Measurements from ENCODE around the gene TUT7. TPM values are rescaled to one million over a fixed set of nuclear protein-coding genes. Genes with fewer than 3 reads are reported as not detected.

The TUT7 gene
- total RNA-seq, 1 experiment from 2014 or later, result 24.5 TPM

DNA sequence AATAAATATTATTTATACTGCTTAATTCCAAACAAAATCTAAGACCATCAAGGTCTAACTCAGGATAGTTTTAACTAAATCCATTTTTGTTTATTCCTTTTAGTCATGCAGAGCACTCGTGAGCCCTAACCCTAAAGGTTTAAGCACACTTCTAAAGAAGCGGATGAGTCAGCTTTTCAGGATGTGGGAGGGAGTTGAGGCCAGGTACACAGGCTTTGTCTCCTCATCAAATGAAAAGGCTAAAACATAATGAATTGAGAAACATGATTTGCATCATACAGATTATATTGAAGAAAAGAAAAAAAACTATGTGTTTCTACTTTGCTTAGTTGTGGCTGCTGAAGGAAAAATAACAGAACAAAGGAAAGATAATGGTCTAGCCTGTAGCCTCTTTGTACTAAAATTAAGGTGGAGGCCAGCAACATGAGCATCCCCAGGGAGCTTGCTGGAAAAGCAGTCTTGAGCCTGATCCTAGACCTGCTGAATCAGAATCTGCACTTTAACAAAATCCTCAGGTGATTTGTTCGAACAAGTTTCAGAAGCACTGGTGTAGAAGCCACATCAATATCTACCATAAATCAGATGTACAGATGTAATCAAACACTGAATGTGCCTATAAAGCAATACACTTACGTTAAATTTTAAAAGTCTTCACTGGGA is 50.8 kb downstream of the TUT7 start:
- no peak for DNase-seq (ENCODE audit: low spot score)
- Mint-ChIP-seq H3K4me3 (no peak overlapping the region), H3K27ac (peak overlapping the region; percentile 86), H3K4me1 (peaks cover 22% of the 10 kb centered on the region), H3K27me3 (ENCODE audit: low read depth) (no peaks in the 10 kb centered on the region), H3K36me3 (peaks cover 40% of the 10 kb centered on the region), H3K9me3 (no peaks in the 10 kb centered on the region)
- ChIA-PET POLR2A (interaction anchor here (1.2 kb wide), 1 partner anchor 21 kb away, joined by 4 read pairs; the partner anchor contains the start of gene ISCA1), CTCF (no interaction called here)
- TF ChIP-seq NFE2L1 (CRISPR knock-in tag; IDR thresholded peaks at IDR 0.05), result peak; percentile 65; the same call in 1 of the 2 replicates
- no peak for TF ChIP-seq FOXJ3 (CRISPR knock-in tag; IDR thresholded peaks at IDR 0.05; ENCODE audit: borderline replicate concordance)
- peak; percentile 80 for ATAC-seq

DNA sequence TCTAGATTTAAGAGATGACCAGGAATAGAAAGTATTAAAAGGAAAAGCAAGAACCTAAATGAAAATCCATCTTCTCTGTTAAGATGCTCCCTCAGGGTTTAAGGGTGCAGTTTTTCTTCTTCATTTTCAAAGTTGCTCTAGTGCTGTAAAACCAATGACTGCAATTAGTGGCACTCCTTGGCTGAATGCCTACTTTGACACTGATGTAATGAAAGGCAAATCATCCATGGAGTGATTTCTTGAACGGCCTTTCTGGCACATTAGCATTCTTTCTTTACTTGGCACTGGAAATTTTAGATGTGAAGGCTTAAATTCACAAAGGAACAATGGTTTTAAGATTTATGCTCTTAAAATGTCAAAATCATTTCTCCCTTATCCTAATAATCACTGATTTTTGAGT is 52.5 kb downstream of the TUT7 start:
- DNase-seq (ENCODE audit: low spot score) (no peak), ATAC-seq (no peak)
- Mint-ChIP-seq H3K4me3 (no peak overlapping the region), H3K36me3 (peaks cover 32% of the 10 kb centered on the region), H3K27me3 (ENCODE audit: low read depth) (no peaks in the 10 kb centered on the region), H3K4me1 (peaks cover 22% of the 10 kb centered on the region), H3K27ac (no peak overlapping the region), H3K9me3 (no peaks in the 10 kb centered on the region)
- TF ChIP-seq GABPB1 (CRISPR knock-in tag; IDR thresholded peaks at IDR 0.05) (no peak), NFE2L1 (CRISPR knock-in tag; IDR thresholded peaks at IDR 0.05) (no peak), CREM (CRISPR knock-in tag; IDR thresholded peaks at IDR 0.05) (no peak), USF1 (CRISPR knock-in tag; IDR thresholded peaks at IDR 0.05) (no peak), NR2C2 (CRISPR knock-in tag; IDR thresholded peaks at IDR 0.05) (no peak), E2F4 (CRISPR knock-in tag; IDR thresholded peaks at IDR 0.05; ENCODE audit: borderline replicate concordance, low read depth) (no peak), HMGA2 (CRISPR knock-in tag; IDR thresholded peaks at IDR 0.05) (no peak), TCF7 (CRISPR knock-in tag; IDR thresholded peaks at IDR 0.05; ENCODE audit: low read depth) (no peak), MXD4 (CRISPR knock-in tag; IDR thresholded peaks at IDR 0.05; ENCODE audit: borderline replicate concordance) (no peak)
- TF ChIP-seq, protein P1, sequence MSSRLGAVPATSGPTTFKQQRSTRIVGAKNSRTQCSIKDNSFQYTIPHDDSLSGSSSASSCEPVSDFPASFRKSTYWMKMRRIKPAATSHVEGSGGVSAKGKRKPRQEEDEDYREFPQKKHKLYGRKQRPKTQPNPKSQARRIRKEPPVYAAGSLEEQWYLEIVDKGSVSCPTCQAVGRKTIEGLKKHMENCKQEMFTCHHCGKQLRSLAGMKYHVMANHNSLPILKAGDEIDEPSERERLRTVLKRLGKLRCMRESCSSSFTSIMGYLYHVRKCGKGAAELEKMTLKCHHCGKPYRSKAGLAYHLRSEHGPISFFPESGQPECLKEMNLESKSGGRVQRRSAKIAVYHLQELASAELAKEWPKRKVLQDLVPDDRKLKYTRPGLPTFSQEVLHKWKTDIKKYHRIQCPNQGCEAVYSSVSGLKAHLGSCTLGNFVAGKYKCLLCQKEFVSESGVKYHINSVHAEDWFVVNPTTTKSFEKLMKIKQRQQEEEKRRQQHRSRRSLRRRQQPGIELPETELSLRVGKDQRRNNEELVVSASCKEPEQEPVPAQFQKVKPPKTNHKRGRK (CRISPR knock-in tag; IDR thresholded peaks at IDR 0.05; ENCODE audit: borderline replicate concordance), result no peak
- TF ChIP-seq, protein P2, sequence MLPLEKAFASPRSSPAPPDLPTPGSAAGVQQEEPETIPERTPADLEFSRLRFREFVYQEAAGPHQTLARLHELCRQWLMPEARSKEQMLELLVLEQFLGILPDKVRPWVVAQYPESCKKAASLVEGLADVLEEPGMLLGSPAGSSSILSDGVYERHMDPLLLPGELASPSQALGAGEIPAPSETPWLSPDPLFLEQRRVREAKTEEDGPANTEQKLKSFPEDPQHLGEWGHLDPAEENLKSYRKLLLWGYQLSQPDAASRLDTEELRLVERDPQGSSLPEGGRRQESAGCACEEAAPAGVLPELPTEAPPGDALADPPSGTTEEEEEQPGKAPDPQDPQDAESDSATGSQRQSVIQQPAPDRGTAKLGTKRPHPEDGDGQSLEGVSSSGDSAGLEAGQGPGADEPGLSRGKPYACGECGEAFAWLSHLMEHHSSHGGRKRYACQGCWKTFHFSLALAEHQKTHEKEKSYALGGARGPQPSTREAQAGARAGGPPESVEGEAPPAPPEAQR (CRISPR knock-in tag; IDR thresholded peaks at IDR 0.05), result no peak
- TF ChIP-seq, protein P3, sequence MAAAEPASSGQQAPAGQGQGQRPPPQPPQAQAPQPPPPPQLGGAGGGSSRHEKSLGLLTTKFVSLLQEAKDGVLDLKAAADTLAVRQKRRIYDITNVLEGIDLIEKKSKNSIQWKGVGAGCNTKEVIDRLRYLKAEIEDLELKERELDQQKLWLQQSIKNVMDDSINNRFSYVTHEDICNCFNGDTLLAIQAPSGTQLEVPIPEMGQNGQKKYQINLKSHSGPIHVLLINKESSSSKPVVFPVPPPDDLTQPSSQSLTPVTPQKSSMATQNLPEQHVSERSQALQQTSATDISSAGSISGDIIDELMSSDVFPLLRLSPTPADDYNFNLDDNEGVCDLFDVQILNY (CRISPR knock-in tag; IDR thresholded peaks at IDR 0.05), result no peak
- TF ChIP-seq, protein P4, sequence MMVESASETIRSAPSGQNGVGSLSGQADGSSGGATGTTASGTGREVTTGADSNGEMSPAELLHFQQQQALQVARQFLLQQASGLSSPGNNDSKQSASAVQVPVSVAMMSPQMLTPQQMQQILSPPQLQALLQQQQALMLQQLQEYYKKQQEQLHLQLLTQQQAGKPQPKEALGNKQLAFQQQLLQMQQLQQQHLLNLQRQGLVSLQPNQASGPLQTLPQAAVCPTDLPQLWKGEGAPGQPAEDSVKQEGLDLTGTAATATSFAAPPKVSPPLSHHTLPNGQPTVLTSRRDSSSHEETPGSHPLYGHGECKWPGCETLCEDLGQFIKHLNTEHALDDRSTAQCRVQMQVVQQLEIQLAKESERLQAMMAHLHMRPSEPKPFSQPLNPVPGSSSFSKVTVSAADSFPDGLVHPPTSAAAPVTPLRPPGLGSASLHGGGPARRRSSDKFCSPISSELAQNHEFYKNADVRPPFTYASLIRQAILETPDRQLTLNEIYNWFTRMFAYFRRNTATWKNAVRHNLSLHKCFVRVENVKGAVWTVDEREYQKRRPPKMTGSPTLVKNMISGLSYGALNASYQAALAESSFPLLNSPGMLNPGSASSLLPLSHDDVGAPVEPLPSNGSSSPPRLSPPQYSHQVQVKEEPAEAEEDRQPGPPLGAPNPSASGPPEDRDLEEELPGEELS (CRISPR knock-in tag; IDR thresholded peaks at IDR 0.05), result no peak
- TF ChIP-seq, protein P5, sequence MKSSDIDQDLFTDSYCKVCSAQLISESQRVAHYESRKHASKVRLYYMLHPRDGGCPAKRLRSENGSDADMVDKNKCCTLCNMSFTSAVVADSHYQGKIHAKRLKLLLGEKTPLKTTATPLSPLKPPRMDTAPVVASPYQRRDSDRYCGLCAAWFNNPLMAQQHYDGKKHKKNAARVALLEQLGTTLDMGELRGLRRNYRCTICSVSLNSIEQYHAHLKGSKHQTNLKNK (CRISPR knock-in tag; IDR thresholded peaks at IDR 0.05), result no peak
- ChIA-PET POLR2A (no interaction called here), CTCF (no interaction called here)
